C4-2B (cell line): Measurements from ENCODE around the gene HK2.
A peak's percentile ranks its signal among the peaks of the same experiment; 100 is the strongest.

Experiments used
- H3K27ac ChIP-seq: fragments of 450-650 bp; 2 replicates; pipeline ENCODE4 v1.5.1; 2017
- ZFX ChIP-seq: fragments of 450-650 bp; IDR thresholded peaks from 2 replicates; pipeline ENCODE4 v1.6.1; 2017
- TF ChIP-seq, protein P1 (sequence below): fragments of 450-650 bp; conservative IDR thresholded peaks from 2 replicates; pipeline ENCODE4 v1.5.1; 2017; ENCODE audit warnings: mild to moderate bottlenecking

HK2 gene

DNA sequence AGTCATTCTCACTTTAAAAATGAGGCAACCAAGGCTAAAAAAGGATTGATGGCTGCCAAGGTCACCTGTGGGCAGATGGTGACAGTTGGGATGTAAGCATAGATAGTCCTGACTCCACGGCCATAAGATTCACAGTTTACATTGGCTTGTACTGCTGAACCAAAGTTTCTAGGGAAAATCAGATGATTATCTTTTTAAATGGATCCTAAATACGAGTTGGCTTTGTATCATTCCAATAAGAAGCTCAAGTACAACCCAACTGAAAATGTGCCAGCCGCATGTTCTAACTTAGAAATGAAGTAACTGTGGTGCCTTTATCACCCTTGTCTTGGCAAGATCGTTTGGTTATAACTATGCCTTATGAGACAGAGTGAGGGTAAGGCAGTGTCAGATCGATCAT, 27.6 kb downstream of the HK2 start:
- TF ChIP-seq, protein P1, sequence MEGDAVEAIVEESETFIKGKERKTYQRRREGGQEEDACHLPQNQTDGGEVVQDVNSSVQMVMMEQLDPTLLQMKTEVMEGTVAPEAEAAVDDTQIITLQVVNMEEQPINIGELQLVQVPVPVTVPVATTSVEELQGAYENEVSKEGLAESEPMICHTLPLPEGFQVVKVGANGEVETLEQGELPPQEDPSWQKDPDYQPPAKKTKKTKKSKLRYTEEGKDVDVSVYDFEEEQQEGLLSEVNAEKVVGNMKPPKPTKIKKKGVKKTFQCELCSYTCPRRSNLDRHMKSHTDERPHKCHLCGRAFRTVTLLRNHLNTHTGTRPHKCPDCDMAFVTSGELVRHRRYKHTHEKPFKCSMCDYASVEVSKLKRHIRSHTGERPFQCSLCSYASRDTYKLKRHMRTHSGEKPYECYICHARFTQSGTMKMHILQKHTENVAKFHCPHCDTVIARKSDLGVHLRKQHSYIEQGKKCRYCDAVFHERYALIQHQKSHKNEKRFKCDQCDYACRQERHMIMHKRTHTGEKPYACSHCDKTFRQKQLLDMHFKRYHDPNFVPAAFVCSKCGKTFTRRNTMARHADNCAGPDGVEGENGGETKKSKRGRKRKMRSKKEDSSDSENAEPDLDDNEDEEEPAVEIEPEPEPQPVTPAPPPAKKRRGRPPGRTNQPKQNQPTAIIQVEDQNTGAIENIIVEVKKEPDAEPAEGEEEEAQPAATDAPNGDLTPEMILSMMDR, result no peak
- peak overlapping the region; percentile 68 for H3K27ac ChIP-seq

DNA sequence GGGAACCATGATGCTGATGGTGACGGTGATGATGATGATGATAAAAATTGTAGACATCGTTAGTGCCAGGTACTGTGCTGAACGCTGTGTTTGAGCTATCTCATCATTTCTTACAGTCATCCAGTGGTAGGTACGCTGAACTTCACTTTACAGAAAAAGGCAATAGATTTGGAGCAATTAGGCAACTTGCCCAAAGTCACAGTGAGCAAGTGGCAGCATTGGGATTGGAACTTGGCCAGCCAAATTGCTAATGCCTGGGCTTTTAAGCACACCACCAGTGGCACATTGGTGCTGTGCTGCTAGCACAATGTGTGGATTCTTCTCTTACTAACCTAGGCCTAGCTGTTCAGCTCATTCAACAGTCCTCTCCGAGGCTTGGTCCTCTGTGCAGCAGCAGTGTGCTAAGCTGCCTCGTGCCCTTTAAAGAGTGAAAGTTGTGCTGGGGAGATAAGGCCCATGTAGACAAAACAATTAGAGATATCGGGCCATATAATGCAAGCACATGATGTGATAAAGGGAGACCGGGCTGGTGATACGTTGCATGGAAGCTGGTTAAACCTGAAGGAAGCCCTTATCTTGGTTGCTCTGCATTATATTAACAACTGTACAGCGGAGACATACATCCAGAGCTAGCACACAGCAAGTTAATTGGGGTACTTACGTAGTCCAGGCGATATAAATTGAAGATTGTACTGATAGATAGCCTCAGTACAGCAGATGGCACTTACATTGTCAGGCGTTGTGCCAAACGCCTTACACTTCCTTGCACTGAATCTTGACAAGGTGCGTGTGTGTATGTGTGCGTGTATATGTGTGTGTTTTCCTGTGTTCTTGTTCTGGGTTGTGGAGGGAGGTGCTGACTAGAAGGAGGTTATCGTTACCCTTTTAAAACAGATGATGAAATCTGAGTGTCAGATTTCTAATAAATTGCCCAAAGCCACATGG, 28.4 kb downstream of the HK2 start:
- TF ChIP-seq, protein P1, result no peak
- H3K27ac ChIP-seq, result peak overlapping the region; percentile 68

DNA sequence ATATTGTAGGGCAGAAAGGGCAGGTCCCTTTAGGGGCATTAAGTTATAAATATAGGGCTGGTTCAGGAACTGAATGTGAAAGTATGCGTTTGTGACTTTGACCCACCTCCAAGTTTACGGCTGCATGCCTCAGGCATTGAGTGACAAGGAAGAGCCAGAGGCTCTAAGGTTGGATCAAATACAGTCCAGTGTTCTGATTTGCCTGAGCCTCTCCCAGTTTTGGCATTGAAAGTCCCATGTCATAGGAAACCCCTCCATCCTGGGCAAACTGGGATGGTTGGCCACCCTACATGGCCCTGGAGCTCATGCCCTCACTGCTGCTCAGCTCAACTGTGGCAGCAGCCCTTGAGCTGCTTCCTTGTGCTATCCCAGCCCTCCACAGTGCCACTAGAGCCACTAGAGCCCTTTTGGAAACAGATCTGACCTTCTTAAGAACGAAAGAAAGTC, 29.9 kb downstream of the HK2 start:
- TF ChIP-seq, protein P1, result no peak
- TF ChIP-seq ZFX, result no peak
- peak overlapping the region; percentile 68 for H3K27ac ChIP-seq

DNA sequence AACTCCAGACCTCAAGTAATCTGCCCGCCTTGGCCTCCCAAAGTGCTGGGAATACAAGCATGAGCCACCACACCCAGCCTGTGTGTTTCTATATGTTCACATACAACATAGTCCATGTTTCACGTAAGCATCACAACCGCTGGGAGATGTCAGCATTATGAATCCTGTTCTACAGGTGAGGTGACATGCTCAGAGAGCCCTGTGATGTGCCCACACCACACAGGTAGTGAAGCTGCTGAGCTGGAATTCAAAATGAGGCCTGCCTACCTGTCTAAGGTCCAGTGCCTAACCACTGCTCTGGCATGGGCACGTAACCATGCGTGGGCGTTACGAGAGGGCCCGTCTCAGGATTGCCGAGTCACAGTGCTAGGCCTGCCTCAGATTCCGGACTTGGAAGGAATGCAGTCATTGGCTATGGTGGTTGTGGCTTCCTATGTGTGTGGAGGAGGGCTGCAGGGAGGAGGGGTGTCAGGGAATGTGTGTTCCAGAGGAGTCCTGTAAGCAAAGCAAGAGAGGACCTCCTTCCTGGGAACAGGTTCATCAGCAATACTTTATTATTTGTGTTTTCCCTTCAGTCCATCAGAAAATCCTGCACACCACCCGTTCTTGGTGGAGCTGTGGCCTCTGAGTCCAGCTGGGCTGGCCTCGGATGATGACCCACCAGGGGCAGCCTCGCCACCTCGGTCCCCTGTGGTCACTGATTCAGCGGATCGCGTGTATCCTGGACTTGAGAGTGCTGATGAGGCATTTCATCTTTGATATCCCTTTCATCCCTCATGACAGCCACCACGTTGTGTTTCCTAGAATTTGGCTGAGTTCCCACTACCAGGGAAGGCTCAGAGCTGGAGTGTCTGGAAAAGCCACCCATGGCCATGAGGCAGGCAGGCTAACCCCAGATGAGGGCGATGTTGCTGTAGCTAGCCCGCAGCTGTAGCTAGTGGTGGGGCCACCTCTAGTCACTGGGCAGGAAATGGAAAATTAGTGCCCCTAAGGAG, 31.1 kb downstream of the HK2 start:
- peak overlapping the region; percentile 1; the same call in 1 of the 2 replicates for H3K27ac ChIP-seq
- TF ChIP-seq ZFX, result no peak
- TF ChIP-seq, protein P1, result no peak

DNA sequence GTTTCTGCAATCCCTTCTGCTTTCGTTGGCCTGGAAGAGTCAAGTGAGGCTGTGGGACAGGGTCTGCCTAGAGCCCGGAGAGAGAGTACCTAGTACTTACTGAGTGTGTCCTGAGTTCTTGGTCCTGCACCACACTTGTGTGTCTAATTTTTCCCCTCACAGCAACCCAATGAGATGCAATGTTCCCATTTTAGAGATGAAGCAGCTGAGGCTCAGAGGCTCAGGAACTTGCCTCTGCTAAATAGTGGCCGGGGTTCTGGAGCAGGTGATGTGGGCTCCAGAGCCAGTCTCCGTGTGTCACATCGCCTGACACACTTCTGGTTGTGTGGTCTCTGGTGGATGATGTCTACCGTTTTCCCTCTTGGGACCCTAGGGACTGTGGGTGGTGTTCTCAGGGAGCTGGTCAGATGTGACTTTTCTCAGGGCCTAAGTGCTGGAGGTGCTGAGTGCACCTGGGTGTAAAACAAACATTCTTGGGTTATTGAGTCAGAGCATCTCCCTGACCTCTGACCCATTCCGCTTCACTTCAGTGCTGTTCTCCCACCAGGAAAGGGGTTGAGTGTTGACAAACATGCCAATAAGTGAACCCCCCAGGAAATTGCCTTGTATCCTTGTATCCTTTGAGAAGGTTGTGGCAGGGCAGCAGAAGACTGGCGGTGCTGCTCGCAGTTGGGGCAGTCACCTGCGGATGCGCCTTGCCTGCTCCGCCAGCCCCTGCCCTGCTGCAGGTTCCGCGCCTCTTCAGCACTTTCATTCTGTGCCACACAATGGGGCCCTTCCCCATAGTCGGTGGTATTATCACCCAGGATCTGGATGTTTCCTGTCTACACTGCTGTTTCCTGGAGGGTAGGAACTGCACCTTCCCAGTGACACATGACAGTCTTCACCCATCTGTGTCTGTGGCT, 32.1 kb downstream of the HK2 start:
- TF ChIP-seq, protein P1, result no peak
- no peak for TF ChIP-seq ZFX
- peak overlapping the region; percentile 15 for H3K27ac ChIP-seq

DNA sequence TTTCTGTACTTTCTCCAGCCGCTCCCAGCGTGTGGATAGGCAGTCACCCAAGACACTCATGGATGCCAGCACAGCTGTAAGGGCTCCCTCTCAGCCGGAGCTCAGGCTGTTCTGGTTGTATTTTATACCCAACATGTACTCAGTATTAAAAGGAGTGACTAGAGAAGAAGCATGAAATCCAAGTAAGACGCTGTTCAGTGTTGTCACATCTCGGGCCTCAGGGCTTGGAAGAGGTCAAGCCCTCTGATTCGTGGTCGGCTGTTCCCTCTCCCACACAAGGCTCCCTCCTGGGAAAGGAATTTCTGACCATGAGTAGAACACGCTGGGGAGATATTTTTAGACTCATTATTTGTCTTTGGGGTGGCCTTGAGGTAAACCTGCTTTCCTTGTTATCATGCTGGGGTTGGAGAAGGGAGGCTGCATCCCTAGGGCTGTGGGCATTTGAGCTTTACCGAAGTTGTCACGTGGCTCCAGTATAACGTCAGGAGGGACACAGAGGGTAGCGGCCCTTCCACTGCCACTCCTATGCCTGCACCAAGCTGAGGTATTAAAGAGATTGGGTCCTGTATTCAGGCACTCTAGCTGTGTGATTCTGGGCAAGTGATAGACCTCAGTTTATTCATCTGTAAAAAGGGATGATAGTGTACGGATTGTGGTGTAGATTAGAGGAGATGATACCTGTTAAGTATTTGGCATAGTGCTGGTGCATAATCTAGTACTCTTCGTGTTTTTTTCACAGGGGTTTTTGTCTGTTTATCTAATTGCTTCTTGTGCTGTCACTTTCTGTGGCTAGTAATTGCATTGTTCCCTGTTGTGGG, 34.1 kb downstream of the HK2 start:
- H3K27ac ChIP-seq, result no peak overlapping the region
- TF ChIP-seq ZFX, result no peak
- TF ChIP-seq, protein P1, result no peak
